Measurements from ENCODE around the gene BPIFB4.
"Not testable (repeated sequence)": the region's sequence is repeated elsewhere in the genome, so short reads cannot be mapped to it uniquely, and the experiment has no call there.

The BPIFB4 gene

GRCh38 chr20:33042983-33043730, 36.3 kb upstream of the BPIFB4 start:
- Histone ChIP-seq H3K4me1 (ENCODE audit: control insufficient read depth in 1 of 2, insufficient read depth in 1 of 2, low read depth in 1 of 2, low read length in 1 of 2) (no peaks in the 10 kb centered on the region), H3K4me3 (ENCODE audit: low read depth in 1 of 2, low read length in 1 of 2) (no peak overlapping the region), H3K36me3 (no peaks in the 10 kb centered on the region), H3K9me3 (peaks cover 7% of the 10 kb centered on the region), H3K27ac (no peak overlapping the region), H3K27me3 (no peaks in the 10 kb centered on the region)
- TF ChIP-seq CTCF (IDR thresholded peaks at IDR 0.05), result no peak

GRCh38 chr20:33043731-33044181, 35.7 kb upstream of the BPIFB4 start:
- Histone ChIP-seq H3K4me1 (ENCODE audit: control insufficient read depth in 1 of 2, insufficient read depth in 1 of 2, low read depth in 1 of 2, low read length in 1 of 2) (no peaks in the 10 kb centered on the region), H3K27me3 (no peaks in the 10 kb centered on the region), H3K36me3 (no peaks in the 10 kb centered on the region), H3K27ac (no peak overlapping the region), H3K9me3 (peaks cover 7% of the 10 kb centered on the region), H3K4me3 (ENCODE audit: low read depth in 1 of 2, low read length in 1 of 2) (no peak overlapping the region)
- TF ChIP-seq CTCF (IDR thresholded peaks at IDR 0.05), result no peak

DNA sequence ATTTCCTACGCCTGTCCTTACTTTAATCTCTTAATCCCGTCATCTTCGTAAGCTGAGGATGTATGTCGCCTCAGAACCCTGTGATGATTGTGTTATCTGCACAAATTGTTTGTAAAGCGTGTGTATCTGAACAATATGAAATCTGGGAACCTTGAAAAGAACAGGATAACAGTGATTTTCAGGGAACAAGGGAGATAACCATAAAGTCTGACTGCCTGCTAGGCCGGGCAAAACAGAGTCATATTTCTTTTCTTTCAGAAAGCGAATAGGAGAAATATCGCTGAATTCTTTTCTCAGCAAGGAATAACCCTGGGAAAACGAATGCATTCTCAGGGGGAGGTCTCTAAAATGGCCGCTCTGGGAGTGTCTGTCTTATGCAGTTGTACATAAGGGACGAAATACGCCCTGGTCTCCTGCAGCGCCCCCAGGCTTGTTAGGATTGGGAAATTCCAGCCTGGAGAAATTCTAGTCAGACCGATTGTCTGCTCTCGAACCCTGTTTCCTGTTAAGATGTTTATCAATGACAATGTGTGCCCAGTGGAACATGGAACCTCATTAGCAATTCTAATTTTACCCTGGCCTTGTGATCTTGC, 34.2 kb upstream of the BPIFB4 start:
- not testable (repeated sequence) for H3K4me3 ChIP-seq (ENCODE audit: low read depth in 1 of 2, low read length in 1 of 2); H3K27me3 ChIP-seq; H3K9me3 ChIP-seq; H3K4me1 ChIP-seq (ENCODE audit: control insufficient read depth in 1 of 2, insufficient read depth in 1 of 2, low read depth in 1 of 2, low read length in 1 of 2); H3K36me3 ChIP-seq; H3K27ac ChIP-seq

- Histone ChIP-seq H3K4me1 (ENCODE audit: control insufficient read depth in 1 of 2, insufficient read depth in 1 of 2, low read depth in 1 of 2, low read length in 1 of 2) (no peaks in the 10 kb centered on the region), H3K27ac (no peak overlapping the region), H3K4me3 (ENCODE audit: low read depth in 1 of 2, low read length in 1 of 2) (no peak overlapping the region), H3K9me3 (peaks cover 7% of the 10 kb centered on the region), H3K36me3 (no peaks in the 10 kb centered on the region), H3K27me3 (no peaks in the 10 kb centered on the region)
- no peak for TF ChIP-seq CTCF (IDR thresholded peaks at IDR 0.05)
Measured at GRCh38 chr20:33046412-33046811, 33.0 kb upstream of the BPIFB4 start.

DNA sequence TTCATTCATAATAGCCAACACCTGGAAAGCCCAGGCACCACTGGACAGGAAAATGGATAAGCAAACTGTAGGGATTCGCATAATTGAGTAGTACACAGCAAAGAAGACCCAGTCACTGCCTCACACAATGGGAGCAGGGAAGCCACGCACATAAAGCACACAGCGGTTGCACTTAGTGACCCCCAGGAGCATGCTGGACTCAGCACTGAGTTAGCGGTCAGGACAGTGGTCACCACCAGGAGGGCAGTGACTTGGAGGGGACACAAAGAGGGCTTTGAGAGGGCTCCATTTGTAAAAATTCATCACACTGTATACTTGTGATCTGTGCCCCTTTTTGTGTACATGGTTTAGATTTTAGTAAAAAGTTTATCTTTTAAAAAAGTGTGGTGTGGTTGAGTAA, 28.1 kb upstream of the BPIFB4 start:
- H3K36me3 ChIP-seq, result no peaks in the 10 kb centered on the region
- no peak for TF ChIP-seq CTCF (IDR thresholded peaks at IDR 0.05)
- no peaks in the 10 kb centered on the region for H3K27me3 ChIP-seq
- H3K4me3 ChIP-seq (ENCODE audit: low read depth in 1 of 2, low read length in 1 of 2), result no peak overlapping the region
- H3K27ac ChIP-seq, result no peak overlapping the region
- H3K9me3 ChIP-seq, result no peaks in the 10 kb centered on the region
- H3K4me1 ChIP-seq (ENCODE audit: control insufficient read depth in 1 of 2, insufficient read depth in 1 of 2, low read depth in 1 of 2, low read length in 1 of 2), result no peaks in the 10 kb centered on the region
